Coronary artery (tissue), 2 donors: Measurements from ENCODE around the gene TSPAN13.
A peak's percentile ranks its signal among the peaks of the same experiment; 100 is the strongest.

Experiments
- DNase-seq: peaks from one replicate; pipeline ENCODE4 v3.0.0-alpha.2; 2017; ENCODE audit warnings: low spot score
- H3K27ac ChIP-seq, 2 donors: fragments of 200-600 bp; sonication (generic); one replicate each; pipeline ENCODE4 v1.5.1; 2016 to 2019
- H3K4me3 ChIP-seq: fragments of 200-600 bp; sonication (generic); 2 replicates; pipeline ENCODE4 v1.5.1; 2016; ENCODE audit warnings: mild to moderate bottlenecking, moderate library complexity
- CTCF ChIP-seq: fragments of 200-600 bp; sonication (generic); IDR thresholded peaks from one replicate; pipeline ENCODE4 v1.5.1; 2019; ENCODE audit warnings: antibody characterized with exemption

The TSPAN13 gene

GRCh38 chr7:16747102-16747501, 6.5 kb upstream of the TSPAN13 start:
- TF ChIP-seq CTCF: no peak
- no peak for DNase-seq
- Histone ChIP-seq H3K4me3 (no peak overlapping the region), H3K27ac (no peak overlapping the region)

- H3K4me3 ChIP-seq: peak overlapping the region; percentile 78
- no peak for DNase-seq
- H3K27ac ChIP-seq: no peak overlapping the region
- no peak for TF ChIP-seq CTCF
Observed at GRCh38 chr7:16753932-16754855, 639 bp downstream of the TSPAN13 start.

GRCh38 chr7:16754856-16755317, 1.3 kb downstream of the TSPAN13 start:
- no peak for DNase-seq
- no peak for TF ChIP-seq CTCF
- no peak overlapping the region for H3K27ac ChIP-seq
- peak overlapping the region; percentile 78 for H3K4me3 ChIP-seq

GRCh38 chr7:16755397-16755796, 1.8 kb downstream of the TSPAN13 start:
- no peak for DNase-seq
- TF ChIP-seq CTCF: no peak
- H3K4me3 ChIP-seq: no peak overlapping the region
- no peak overlapping the region for H3K27ac ChIP-seq

- TF ChIP-seq CTCF: no peak
- DNase-seq: no peak
- H3K4me3 ChIP-seq: no peak overlapping the region
- H3K27ac ChIP-seq: no peak overlapping the region
Observed at GRCh38 chr7:16758036-16758435, 4.5 kb downstream of the TSPAN13 start.

GRCh38 chr7:16758631-16759611, 5.4 kb downstream of the TSPAN13 start:
- TF ChIP-seq CTCF: no peak
- Histone ChIP-seq H3K4me3 (no peak overlapping the region), H3K27ac (no peak overlapping the region)
- no peak for DNase-seq
